ENCODE measurements around the gene FSTL5. TPM values are rescaled to one million over a fixed set of nuclear protein-coding genes. Genes with fewer than 3 reads are reported as not detected.

FSTL5 gene
- total and polyA plus RNA-seq, 2 of the 8 experiments (the other 6 are each of a cell fraction or from before 2014, with no cell fraction given): 0.09 to 0.32 TPM

DNA sequence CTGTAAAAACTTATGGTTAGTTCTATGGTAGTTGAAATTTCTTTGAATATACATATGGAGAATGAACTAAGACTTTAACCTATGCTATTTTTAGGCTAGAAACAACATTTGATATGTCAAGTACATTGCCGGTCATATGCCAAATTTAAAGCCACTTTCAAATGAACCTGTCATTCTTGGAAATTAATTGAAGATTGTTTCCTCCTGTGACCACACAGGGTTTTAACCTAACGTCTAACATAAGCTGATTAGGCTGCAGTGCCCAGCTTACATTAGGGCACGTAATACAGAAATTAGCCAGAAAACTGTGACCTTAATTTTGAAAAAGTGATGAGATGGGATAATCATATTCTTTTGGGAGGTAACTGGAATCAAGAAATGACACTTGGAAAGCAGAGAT is 645.9 kb downstream of the FSTL5 start:
- Histone ChIP-seq H3K18ac (ENCODE audit: extremely low read depth, low read length) (no peak overlapping the region), H3K9me3 (ENCODE audit: insufficient read depth in 2 of 2, low read depth in 1 of 2, low read length in 1 of 2) (no peaks in the 10 kb centered on the region), H2BK12ac (ENCODE audit: low read depth, low read length) (no peak overlapping the region), H3K4me3 (ENCODE audit: extremely low read depth in 1 of 4, insufficient read depth in 2 of 4, low read depth in 3 of 4, low read length in 4 of 4) (no peak overlapping the region), H4K91ac (replicated peaks; ENCODE audit: insufficient read length, low read length) (no peak overlapping the region), H2BK5ac (ENCODE audit: low read depth, low read length) (no peak overlapping the region), H2BK15ac (ENCODE audit: low read length) (no peak overlapping the region), H4K8ac (ENCODE audit: extremely low read depth, insufficient read depth, low read length) (no peak overlapping the region), H3K27ac (ENCODE audit: low read depth, low read length) (no peak overlapping the region), H3K79me2 (ENCODE audit: control insufficient read depth in 1 of 2, insufficient read depth in 2 of 2, low read length in 2 of 2) (no peaks in the 10 kb centered on the region), H3K27me3 (replicated peaks in 1 of 4; ENCODE audit: control insufficient read depth in 3 of 4, extremely low read depth in 1 of 4, insufficient read depth in 3 of 4, low read length in 3 of 4) (no peaks in the 10 kb centered on the region), H3K14ac (ENCODE audit: insufficient read length) (no peak overlapping the region), H4K20me1 (replicated peaks in 1 of 2; ENCODE audit: control insufficient read depth in 1 of 2, insufficient read depth in 2 of 2, low read length in 2 of 2) (no peaks in the 10 kb centered on the region), H3K36me3 (ENCODE audit: control insufficient read depth in 2 of 4, insufficient read depth in 4 of 4, low read length in 3 of 4) (no peaks in the 10 kb centered on the region), H3K56ac (replicated peaks; ENCODE audit: insufficient read length, low read depth, low read length) (no peak overlapping the region), H3K9ac (replicated peaks in 1 of 4; ENCODE audit: extremely low read depth in 1 of 4, low read depth in 3 of 4, low read length in 3 of 4) (no peak overlapping the region), H3K4me1 (replicated peaks in 1 of 4; ENCODE audit: control insufficient read depth in 3 of 4, insufficient read depth in 4 of 4, low read length in 3 of 4) (peaks cover 0 to 2% (median 0%) of the 10 kb centered on the region in 4 experiments; a peak in 1 of 7 replicates), H2AFZ (ENCODE audit: low read length) (no peak overlapping the region), H2BK20ac (ENCODE audit: low read length) (no peak overlapping the region), H3K4ac (replicated peaks; ENCODE audit: insufficient read length, low read depth, low read length) (no peak overlapping the region), H4K5ac (ENCODE audit: insufficient read length, low read depth, low read length) (no peak overlapping the region), H2AK5ac (ENCODE audit: low read depth, low read length) (no peak overlapping the region), H3K23me2 (ENCODE audit: low read depth, low read length) (no peaks in the 10 kb centered on the region), H3K4me2 (ENCODE audit: insufficient read depth in 1 of 2, low read depth in 2 of 2, low read length in 2 of 2) (no peak overlapping the region), H2BK120ac (replicated peaks; ENCODE audit: low read depth, low read length) (no peak overlapping the region), H3K79me1 (ENCODE audit: low read depth, low read length) (no peaks in the 10 kb centered on the region), H3K23ac (ENCODE audit: insufficient read length) (no peak overlapping the region)
- CTCF ChIA-PET (ENCODE audit: partially characterized antibody): no interaction called here
- DNase-seq (ENCODE audit: low read depth in 1 of 2, low spot score in 2 of 2): no peak
- 97% methylated on average over 3 of the region's 3 CpGs; no CpG with 5 or more reads in 1 of the 2 experiments for WGBS, 2 experiments (ENCODE audit: extremely low coverage in 1 of 2, insufficient coverage in 1 of 2, insufficient read length in 1 of 2, insufficient replicate concordance in 2 of 2, low coverage in 1 of 2, low lambda C conversion rate in 2 of 2, missing lambda C conversion rate in 1 of 2)
- TF ChIP-seq JUND (IDR thresholded peaks at IDR 0.05; ENCODE audit: low read length): no peak
- TF ChIP-seq BACH1 (IDR thresholded peaks at IDR 0.05; ENCODE audit: low read length): no peak
- TF ChIP-seq EGR1 (IDR thresholded peaks at IDR 0.05; ENCODE audit: borderline replicate concordance, low read depth, low read length): no peak
- TF ChIP-seq SIX5 (IDR thresholded peaks at IDR 0.05; ENCODE audit: low read depth, low read length): no peak
- no peak for TF ChIP-seq NANOG (IDR thresholded peaks at IDR 0.05; ENCODE audit: insufficient read depth, low read depth, low read length, poor library complexity, severe bottlenecking)
- no peak for TF ChIP-seq GABPA (IDR thresholded peaks at IDR 0.05; ENCODE audit: borderline replicate concordance, insufficient read depth, low read length)
- no peak for TF ChIP-seq ASH2L (IDR thresholded peaks at IDR 0.05; ENCODE audit: low read length)
- no peak for TF ChIP-seq BCL11A (IDR thresholded peaks at IDR 0.05; ENCODE audit: low read depth in 2 of 2, low read length in 2 of 2)
- no peak for FAIRE-seq
- POLR2A ChIA-PET (ENCODE audit: partially characterized antibody): no interaction called here

All from H1 (cell line).